Measurements from ENCODE around the gene WFDC13. TPM values are rescaled to one million over a fixed set of nuclear protein-coding genes. Genes with fewer than 3 reads are reported as not detected.

WFDC13 gene
- total RNA-seq: not detected in 2 replicates

GRCh38 chr20:45701873-45702272, at the start of gene WFDC13:
Gene WFDC13 (plus strand): TSS chr20:45702038. CDS start chr20:45702124, 86 bp downstream.

DNA sequence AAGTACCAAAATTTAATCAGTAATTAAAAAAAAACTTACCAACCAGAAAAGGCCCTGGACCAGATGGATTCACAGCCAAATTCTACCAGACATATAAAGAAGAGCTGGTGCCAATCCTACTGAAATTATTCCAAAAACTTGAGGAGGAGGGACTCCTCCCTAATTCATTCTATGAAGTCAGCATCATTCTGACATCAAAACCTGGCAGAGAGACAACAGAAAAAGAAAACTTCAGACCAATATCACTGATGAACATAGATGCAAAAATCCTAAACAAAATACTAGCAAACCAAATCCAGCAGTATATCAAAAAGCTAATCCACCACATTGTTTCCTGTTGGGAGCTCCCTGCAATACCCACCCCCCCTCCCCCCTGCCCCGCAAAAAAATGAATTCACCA, 31.7 kb upstream of the WFDC13 start, which contains the start of gene WFDC11:
Gene WFDC11 (minus strand): TSS at position 101 of the 400 bp plus-strand sequence. CDS start 19,639 bp downstream, outside the sequence.

GRCh38 chr20:45704969-45705637, 3.3 kb downstream of the WFDC13 start, which contains the start of gene WFDC10B:
Gene WFDC10B (minus strand): TSS chr20:45705019. CDS start chr20:45685992, 19,027 bp downstream.

GRCh38 chr20:45722047-45722446, 20.2 kb downstream of the WFDC13 start, which contains the start of gene SPINT4:
Gene SPINT4 (plus strand): TSS chr20:45722347. CDS start chr20:45722368, 21 bp downstream.

Small RNA genes within 50 kb of the gene (small RNA-seq; reads per million reads assigned to genes)
- gene MIR3617 (0.14 reads per million), gene SPINT5P (not detected)

Other genes with a start within 250 kb of the WFDC13 start
- 12.9 and 31.8 TPM in 2 replicates for gene WFDC2, start 232.3 kb upstream of the WFDC13 start, total RNA-seq
- gene SPINT3, start 186.4 kb upstream of the WFDC13 start, total RNA-seq: 0.39 TPM in 1 of 2 replicates, not detected in the other
- 1.6 TPM in 1 of 2 replicates, not detected in the other for gene WFDC6, start 162.6 kb upstream of the WFDC13 start, total RNA-seq
- gene EPPIN, start 154.6 kb upstream of the WFDC13 start, total RNA-seq: 0.11 TPM in 1 of 2 replicates, not detected in the other
- not detected in 2 replicates for gene WFDC8, start 122.8 kb upstream of the WFDC13 start, total RNA-seq
- 0.39 TPM in 1 of 2 replicates, not detected in the other for gene WFDC10A, start 72.3 kb upstream of the WFDC13 start, total RNA-seq
- not detected in 2 replicates for gene WFDC9, start 70.8 kb upstream of the WFDC13 start, total RNA-seq
- not detected in 2 replicates for gene WFDC11, start 31.8 kb upstream of the WFDC13 start, total RNA-seq
- gene WFDC10B, start 3.0 kb downstream of the WFDC13 start, total RNA-seq: not detected in 2 replicates
- gene SPINT4, start 20.3 kb downstream of the WFDC13 start, total RNA-seq: not detected in 2 replicates
- not detected in 2 replicates for gene WFDC3, start 89.8 kb downstream of the WFDC13 start, total RNA-seq
- gene DNTTIP1, start 89.9 kb downstream of the WFDC13 start, total RNA-seq: 11.0 and 11.7 TPM in 2 replicates
- gene UBE2C, start 110.6 kb downstream of the WFDC13 start, total RNA-seq: 3.9 and 16.9 TPM in 2 replicates
- gene TNNC2, start 125.3 kb downstream of the WFDC13 start, total RNA-seq: not detected in 2 replicates
- 61.6 and 65.1 TPM in 2 replicates for gene SNX21, start 131.8 kb downstream of the WFDC13 start, total RNA-seq
- 34.5 and 38.5 TPM in 2 replicates for gene ACOT8, start 155.4 kb downstream of the WFDC13 start, total RNA-seq
- gene ZSWIM3, start 155.6 kb downstream of the WFDC13 start, total RNA-seq: 5.5 and 8.4 TPM in 2 replicates
- 10.2 and 17.5 TPM in 2 replicates for gene ZSWIM1, start 179.2 kb downstream of the WFDC13 start, total RNA-seq
- 0.98 and 2.0 TPM in 2 replicates for gene SPATA25, start 185.6 kb downstream of the WFDC13 start, total RNA-seq
- gene NEURL2, start 189.2 kb downstream of the WFDC13 start, total RNA-seq: 2.9 and 3.5 TPM in 2 replicates
- 38.4 and 66.0 TPM in 2 replicates for gene CTSA, start 189.3 kb downstream of the WFDC13 start, total RNA-seq
- gene PLTP, start 210.1 kb downstream of the WFDC13 start, total RNA-seq: 4.4 and 9.4 TPM in 2 replicates
- gene PCIF1, start 232.6 kb downstream of the WFDC13 start, total RNA-seq: 20.0 and 24.0 TPM in 2 replicates

Data from placental epithelial cell (primary cell).